C4-2B (cell line): ENCODE measurements around the gene ZP3.
"Not testable (repeated sequence)": the region's sequence is repeated elsewhere in the genome, so short reads cannot be mapped to it uniquely, and the experiment has no call there.

Source experiments
- CTCF ChIP-seq: fragments of 450-650 bp; conservative IDR thresholded peaks from 2 replicates; pipeline ENCODE4 v1.5.1; 2017; ENCODE audit warnings: mild to moderate bottlenecking
- ZFX ChIP-seq: fragments of 450-650 bp; IDR thresholded peaks from 2 replicates; pipeline ENCODE4 v1.6.1; 2017

GRCh38 chr7:76486618-76487017, 61.9 kb downstream of the ZP3 start:
- not testable (repeated sequence) for TF ChIP-seq CTCF, ZFX
